HL-60/S4 treated with retinoic acid at 250 ng/mL for 4 days and 3 days (cell line): ENCODE results near the gene XCR1.

ENCODE experiments used
- in situ Hi-C: fragments of 300-500 bp; cut with MboI; formaldehyde crosslinking; loops from 2 replicates; pipeline ENCODE4 v1.7.0; 2022; ENCODE audit warnings: low sequenced_read_pairs

XCR1 gene

GRCh38 chr3:46027021-46027705, at the start of gene XCR1:
Gene XCR1, minus strand, starts transcription at chr3:46027483. Its CDS starts 5,536 bp downstream, at chr3:46021947.
- in situ Hi-C loops = no loop called here

- in situ Hi-C loops = no loop called here
Observed at GRCh38 chr3:46076606-46077005, 49.3 kb upstream of the XCR1 start.

- in situ Hi-C loops = no loop called here
Observed at GRCh38 chr3:46075816-46076215, 48.5 kb upstream of the XCR1 start.

- in situ Hi-C loops = loop anchor here (25.0 kb wide), 2 partner anchors 309 to 559 kb away; no protein-coding TSS in a partner anchor
Observed at GRCh38 chr3:46071222-46071858, 44.1 kb upstream of the XCR1 start.

- in situ Hi-C loops = loop anchor here (25.0 kb wide), 2 partner anchors 308 to 558 kb away; no protein-coding TSS in a partner anchor
Observed at GRCh38 chr3:46070595-46071093, 43.4 kb upstream of the XCR1 start.

GRCh38 chr3:46068501-46068900, 41.2 kb upstream of the XCR1 start:
- in situ Hi-C loops = loop anchor here (25.0 kb wide), 2 partner anchors 306 to 556 kb away; no protein-coding TSS in a partner anchor

- in situ Hi-C loops = loop anchor here (25.0 kb wide), 2 partner anchors 305 to 555 kb away; no protein-coding TSS in a partner anchor
Observed at GRCh38 chr3:46067401-46067800, 40.1 kb upstream of the XCR1 start.

- in situ Hi-C loops = loop anchor here (25.0 kb wide), 2 partner anchors 304 to 554 kb away; no protein-coding TSS in a partner anchor
Observed at GRCh38 chr3:46065750-46066256, 38.5 kb upstream of the XCR1 start.

GRCh38 chr3:46065294-46065705, 38.0 kb upstream of the XCR1 start:
- in situ Hi-C loops = loop anchor here (25.0 kb wide), 2 partner anchors 303 to 553 kb away; no protein-coding TSS in a partner anchor

GRCh38 chr3:46062679-46063078, 35.4 kb upstream of the XCR1 start:
- in situ Hi-C loops = loop anchor here (25.0 kb wide), 2 partner anchors 300 to 550 kb away; no protein-coding TSS in a partner anchor

GRCh38 chr3:46061887-46062286, 34.6 kb upstream of the XCR1 start:
- in situ Hi-C loops = loop anchor here (25.0 kb wide), 2 partner anchors 300 to 550 kb away; no protein-coding TSS in a partner anchor

GRCh38 chr3:46061108-46061720, 33.9 kb upstream of the XCR1 start:
- in situ Hi-C loops = loop anchor here (25.0 kb wide), 2 partner anchors 299 to 549 kb away; no protein-coding TSS in a partner anchor

- in situ Hi-C loops = loop anchor here (25.0 kb wide), 2 partner anchors 298 to 548 kb away; no protein-coding TSS in a partner anchor
Observed at GRCh38 chr3:46060551-46060950, 33.3 kb upstream of the XCR1 start.

- in situ Hi-C loops = loop anchor here (25.0 kb wide), 2 partner anchors 297 to 547 kb away; no protein-coding TSS in a partner anchor
Observed at GRCh38 chr3:46059432-46059831, 32.1 kb upstream of the XCR1 start.

- in situ Hi-C loops = loop anchor here (25.0 kb wide), 2 partner anchors 297 to 547 kb away; no protein-coding TSS in a partner anchor
Observed at GRCh38 chr3:46058981-46059380, 31.7 kb upstream of the XCR1 start.

GRCh38 chr3:46057716-46058115, 30.4 kb upstream of the XCR1 start:
- in situ Hi-C loops = loop anchor here (25.0 kb wide), 2 partner anchors 295 to 545 kb away; no protein-coding TSS in a partner anchor

GRCh38 chr3:46056686-46057085, 29.4 kb upstream of the XCR1 start:
- in situ Hi-C loops = loop anchor here (25.0 kb wide), 2 partner anchors 294 to 544 kb away; no protein-coding TSS in a partner anchor

- in situ Hi-C loops = loop anchor here (25.0 kb wide), 2 partner anchors 292 to 542 kb away; no protein-coding TSS in a partner anchor
Observed at GRCh38 chr3:46053761-46054515, 26.7 kb upstream of the XCR1 start.

- in situ Hi-C loops = loop anchor here (25.0 kb wide), 2 partner anchors 291 to 541 kb away; no protein-coding TSS in a partner anchor
Observed at GRCh38 chr3:46053265-46053664, 26.0 kb upstream of the XCR1 start.
